ENCODE measurements around the gene COL10A1. TPM values are rescaled to one million over a fixed set of nuclear protein-coding genes. Genes with fewer than 3 reads are reported as not detected.

The COL10A1 gene
- total and polyA plus RNA-seq, 10 of the 15 experiments (the other 5 are each of a cell fraction or from before 2014, with no cell fraction given): 0.02 to 0.33 (median 0.06) TPM; not detected in 5

- FAIRE-seq (no peak), DNase-seq (ENCODE audit: low read depth, low spot score) (no peak), ATAC-seq (no peak)
- ChIA-PET POLR2A (interaction anchor here (0.5 kb wide), 1 partner anchor 533 kb away, joined by 3 read pairs; no protein-coding TSS in a partner anchor), SMC1A (ENCODE audit: uncharacterized antibody, unreplicated experiment) (no interaction called here), RAD21 (ENCODE audit: unreplicated experiment) (no interaction called here), CTCF (interaction anchor here (1.8 kb wide), 1 partner anchor 46 kb away, joined by 5 read pairs; no protein-coding TSS in a partner anchor)
- 98% methylated on average over 5 of the region's 5 CpGs for WGBS (ENCODE audit: insufficient coverage, insufficient replicate concordance, low lambda C conversion rate, missing lambda C conversion rate)
- no peaks in the 10 kb centered on the region for H3K27me3 ChIP-seq (replicated peaks in 1 of 2; ENCODE audit: control insufficient read depth in 2 of 2, insufficient read depth in 2 of 2, low read length in 1 of 2)
- TF ChIP-seq ZSCAN29 (IDR thresholded peaks at IDR 0.05) (no peak), PBX3 (IDR thresholded peaks at IDR 0.05; ENCODE audit: insufficient replicate concordance, low read depth, low read length) (no peak), TCF12 (IDR thresholded peaks at IDR 0.05; ENCODE audit: low read depth, low read length) (no peak), PAX5 (IDR thresholded peaks at IDR 0.05; ENCODE audit: borderline replicate concordance, low read depth, low read length) (no peak), SUPT20H (IDR thresholded peaks at IDR 0.05; ENCODE audit: borderline replicate concordance, control insufficient read depth, low read depth, low read length) (no peak), ZBTB40 (IDR thresholded peaks at IDR 0.05; ENCODE audit: borderline replicate concordance) (no peak), ZNF384 (IDR thresholded peaks at IDR 0.05; ENCODE audit: borderline replicate concordance, low read depth, low read length) (no peak)
- no peak overlapping the region for H3K9ac ChIP-seq (ENCODE audit: control insufficient read depth, insufficient read depth, low read length)
- H3K79me2 ChIP-seq (ENCODE audit: control insufficient read depth, insufficient read depth, low read length): no peaks in the 10 kb centered on the region
- H2AFZ ChIP-seq (ENCODE audit: control insufficient read depth, low read depth, low read length): no peak overlapping the region
- no peaks in the 10 kb centered on the region for H3K4me1 ChIP-seq (ENCODE audit: control insufficient read depth, insufficient read depth, low read length)
- in situ Hi-C loops (cut with MboI): no loop called here
- BruUV-seq (replicated peaks): no TSS peak
- peaks cover 0 to 1% of the 10 kb centered on the region in 2 experiments; a peak in 2 of 4 replicates for H3K36me3 ChIP-seq (ENCODE audit: control insufficient read depth in 2 of 2, insufficient read depth in 2 of 2, low read length in 1 of 2)
- peaks cover 8% of the 10 kb centered on the region for H3K9me3 ChIP-seq (replicated peaks; ENCODE audit: control insufficient read depth, insufficient read depth, low read length)
- intact Hi-C loops (cut with micrococcal nuclease; ENCODE audit: unreplicated experiment): no loop called here
- no peak overlapping the region for H3K4me3 ChIP-seq
- no peak overlapping the region for H3K27ac ChIP-seq (ENCODE audit: control insufficient read depth, insufficient read depth)
- H4K20me1 ChIP-seq (ENCODE audit: control insufficient read depth, insufficient read depth): no peaks in the 10 kb centered on the region
- no peak overlapping the region for H3K4me2 ChIP-seq (ENCODE audit: control insufficient read depth, insufficient read depth)
These were observed 44.6 kb upstream of the COL10A1 start for GRCh38 chr6:116170358-116171057.
